Measurements from ENCODE around the gene BGN. TPM values are rescaled to one million over a fixed set of nuclear protein-coding genes. Genes with fewer than 3 reads are reported as not detected.
A peak's percentile ranks its signal among the peaks of the same experiment; 100 is the strongest.

Gene BGN
- total RNA-seq, 1 experiment from 2014 or later = not detected

DNA sequence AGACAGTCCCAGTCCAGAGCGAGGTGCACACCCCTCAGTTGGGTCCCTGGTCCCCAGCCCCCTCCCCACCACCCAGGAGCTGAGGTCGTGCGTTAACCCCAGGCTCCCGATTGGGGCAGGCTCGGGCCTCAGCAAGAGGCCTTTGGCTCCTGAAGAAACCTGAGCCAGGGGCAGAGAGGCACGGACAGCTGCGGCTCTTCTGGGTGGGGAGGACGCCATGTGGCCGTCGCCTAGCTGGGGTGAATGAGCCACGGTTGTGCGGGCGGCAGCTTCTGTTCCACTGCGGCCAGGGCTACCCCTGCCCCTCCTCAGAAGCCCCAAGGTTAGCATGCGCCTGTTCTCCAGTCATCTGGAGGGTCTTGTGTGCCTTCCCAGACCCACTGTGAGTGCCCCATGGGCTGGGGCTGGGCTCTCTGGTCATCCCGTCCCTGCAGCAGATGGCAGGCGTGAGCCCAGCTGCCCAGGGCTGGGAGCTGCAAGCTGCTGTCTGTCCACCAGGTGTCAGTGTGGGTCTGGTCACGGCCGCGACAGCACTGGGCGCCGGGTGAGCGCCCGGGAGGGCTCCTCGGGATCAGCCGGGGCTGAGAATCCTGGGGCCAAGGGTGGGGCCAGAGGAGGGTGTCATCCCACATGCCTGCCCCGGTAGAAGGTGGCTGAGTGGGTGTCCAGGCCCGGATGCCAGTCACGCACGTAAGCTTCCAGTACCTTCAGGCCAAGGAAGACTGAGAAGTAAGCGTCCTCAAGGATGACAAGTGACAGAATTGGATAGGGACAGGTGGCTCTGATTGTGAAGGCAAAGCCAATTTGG is 44.6 kb downstream of the BGN start:
- H3K4me3 ChIP-seq (ENCODE audit: low read length) = no peak overlapping the region
- no peak overlapping the region for H3K9ac ChIP-seq (ENCODE audit: low read length)
- no peaks in the 10 kb centered on the region for H3K79me2 ChIP-seq (ENCODE audit: low read length)
- H3K9me2 ChIP-seq (replicated peaks; ENCODE audit: insufficient read depth, low read length) = no peaks in the 10 kb centered on the region
- H4K20me1 ChIP-seq (ENCODE audit: insufficient read depth, low read depth, low read length) = peaks cover 9% of the 10 kb centered on the region; the same call in 1 of the 2 replicates
- no peak overlapping the region for H3K27ac ChIP-seq (ENCODE audit: low read length)
- no peaks in the 10 kb centered on the region for H3K4me1 ChIP-seq (ENCODE audit: low read length)
- DNase-seq = peak; percentile 85
- no peaks in the 10 kb centered on the region for H3K9me3 ChIP-seq (ENCODE audit: low read length)
- no peaks in the 10 kb centered on the region for H3K36me3 ChIP-seq (ENCODE audit: insufficient read depth, low read length)
- no peak overlapping the region for H3K4me2 ChIP-seq (ENCODE audit: low read depth, low read length, poor library complexity, severe bottlenecking)
- H2AFZ ChIP-seq (ENCODE audit: low read length) = no peak overlapping the region
- H3K27me3 ChIP-seq (ENCODE audit: low read length) = no peaks in the 10 kb centered on the region

DNA sequence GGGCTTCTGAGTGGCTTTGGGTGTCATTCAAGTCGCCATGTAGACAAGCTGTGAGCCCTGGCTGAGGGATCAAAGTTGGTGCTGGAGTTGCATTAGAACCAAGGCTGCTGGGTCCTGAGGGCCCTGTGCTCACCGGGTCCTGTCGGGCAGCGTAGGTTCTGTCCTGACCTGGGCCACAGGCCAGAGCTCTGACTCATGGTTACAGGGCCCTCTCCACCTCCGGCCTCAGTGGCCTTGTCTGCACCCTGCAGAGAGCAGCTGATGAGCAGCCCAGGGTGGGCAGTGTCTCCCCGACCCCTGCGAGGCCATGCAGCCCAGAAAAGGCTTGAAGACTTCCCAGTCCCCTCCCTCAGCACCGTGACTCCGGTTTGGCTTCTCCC is 45.2 kb downstream of the BGN start:
- H3K9me3 ChIP-seq (ENCODE audit: low read length) = no peaks in the 10 kb centered on the region
- DNase-seq = no peak
- no peak overlapping the region for H2AFZ ChIP-seq (ENCODE audit: low read length)
- no peaks in the 10 kb centered on the region for H3K9me2 ChIP-seq (replicated peaks; ENCODE audit: insufficient read depth, low read length)
- H3K36me3 ChIP-seq (ENCODE audit: insufficient read depth, low read length) = no peaks in the 10 kb centered on the region
- no peaks in the 10 kb centered on the region for H3K27me3 ChIP-seq (ENCODE audit: low read length)
- peaks cover 9% of the 10 kb centered on the region; the same call in 1 of the 2 replicates for H4K20me1 ChIP-seq (ENCODE audit: insufficient read depth, low read depth, low read length)
- H3K4me2 ChIP-seq (ENCODE audit: low read depth, low read length, poor library complexity, severe bottlenecking) = no peak overlapping the region
- no peaks in the 10 kb centered on the region for H3K79me2 ChIP-seq (ENCODE audit: low read length)
- H3K4me1 ChIP-seq (ENCODE audit: low read length) = no peaks in the 10 kb centered on the region
- H3K4me3 ChIP-seq (ENCODE audit: low read length) = no peak overlapping the region
- H3K9ac ChIP-seq (ENCODE audit: low read length) = no peak overlapping the region
- H3K27ac ChIP-seq (ENCODE audit: low read length) = no peak overlapping the region

DNA sequence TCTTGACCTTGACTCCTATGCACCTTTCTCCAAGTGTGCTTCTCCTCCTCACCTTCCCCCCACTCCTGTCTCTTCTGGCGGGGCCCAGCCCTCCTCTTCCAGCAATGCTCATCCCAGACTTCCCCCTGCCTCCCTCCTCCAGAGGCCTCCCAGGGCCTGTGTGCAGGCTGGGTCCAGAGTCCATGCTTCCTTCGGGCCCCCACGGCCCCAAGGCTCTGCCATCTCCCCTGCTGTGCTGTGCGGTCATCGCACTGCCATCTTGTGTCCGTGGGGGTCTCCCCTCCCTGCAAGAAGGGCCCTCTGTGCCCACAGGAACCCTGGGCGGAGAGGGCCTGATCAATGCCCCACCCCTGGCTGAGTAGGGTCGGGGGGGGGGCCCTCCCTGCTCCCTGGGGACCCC is 49.9 kb downstream of the BGN start:
- H2AFZ ChIP-seq (ENCODE audit: low read length) = no peak overlapping the region
- no peak overlapping the region for H3K4me2 ChIP-seq (ENCODE audit: low read depth, low read length, poor library complexity, severe bottlenecking)
- no peak overlapping the region for H3K4me3 ChIP-seq (ENCODE audit: low read length)
- no peaks in the 10 kb centered on the region for H3K36me3 ChIP-seq (ENCODE audit: insufficient read depth, low read length)
- H3K27ac ChIP-seq (ENCODE audit: low read length) = no peak overlapping the region
- DNase-seq = no peak
- no peaks in the 10 kb centered on the region for H3K9me3 ChIP-seq (ENCODE audit: low read length)
- H3K9me2 ChIP-seq (replicated peaks; ENCODE audit: insufficient read depth, low read length) = no peaks in the 10 kb centered on the region
- H3K27me3 ChIP-seq (ENCODE audit: low read length) = no peaks in the 10 kb centered on the region
- H3K9ac ChIP-seq (ENCODE audit: low read length) = no peak overlapping the region
- no peaks in the 10 kb centered on the region for H3K79me2 ChIP-seq (ENCODE audit: low read length)
- H4K20me1 ChIP-seq (ENCODE audit: insufficient read depth, low read depth, low read length) = peaks cover 8% of the 10 kb centered on the region; the same call in 1 of the 2 replicates
- H3K4me1 ChIP-seq (ENCODE audit: low read length) = no peaks in the 10 kb centered on the region

DNA sequence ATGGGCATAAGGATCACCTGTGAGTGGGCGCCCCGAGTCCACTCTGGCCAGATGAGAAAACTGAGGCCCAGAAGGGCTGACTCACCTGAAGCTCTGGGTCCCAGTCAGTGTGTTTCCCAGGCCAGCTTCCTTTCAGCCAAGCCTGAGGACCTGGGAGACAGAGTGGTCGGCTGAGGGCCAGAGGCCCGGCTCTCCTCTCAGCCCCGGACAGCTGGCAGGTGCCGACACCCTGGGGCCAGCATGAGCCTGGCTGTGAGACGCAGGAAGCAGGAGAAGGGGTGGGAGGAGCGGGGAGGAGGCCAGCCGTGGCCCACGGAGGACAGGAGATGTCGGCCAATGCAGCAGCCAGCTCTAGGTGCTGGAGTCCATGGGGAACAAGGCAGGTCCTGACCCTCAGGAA is 51.6 kb downstream of the BGN start:
- Histone ChIP-seq H4K20me1 (ENCODE audit: insufficient read depth, low read depth, low read length) (no peaks in the 10 kb centered on the region), H3K27me3 (ENCODE audit: low read length) (no peaks in the 10 kb centered on the region), H3K4me1 (ENCODE audit: low read length) (no peaks in the 10 kb centered on the region), H3K27ac (ENCODE audit: low read length) (no peak overlapping the region), H3K9me3 (ENCODE audit: low read length) (no peaks in the 10 kb centered on the region), H2AFZ (ENCODE audit: low read length) (no peak overlapping the region), H3K9me2 (replicated peaks; ENCODE audit: insufficient read depth, low read length) (no peaks in the 10 kb centered on the region), H3K79me2 (ENCODE audit: low read length) (no peaks in the 10 kb centered on the region), H3K9ac (ENCODE audit: low read length) (no peak overlapping the region), H3K4me3 (ENCODE audit: low read length) (no peak overlapping the region), H3K4me2 (ENCODE audit: low read depth, low read length, poor library complexity, severe bottlenecking) (no peak overlapping the region), H3K36me3 (ENCODE audit: insufficient read depth, low read length) (no peaks in the 10 kb centered on the region)
- no peak for DNase-seq

DNA sequence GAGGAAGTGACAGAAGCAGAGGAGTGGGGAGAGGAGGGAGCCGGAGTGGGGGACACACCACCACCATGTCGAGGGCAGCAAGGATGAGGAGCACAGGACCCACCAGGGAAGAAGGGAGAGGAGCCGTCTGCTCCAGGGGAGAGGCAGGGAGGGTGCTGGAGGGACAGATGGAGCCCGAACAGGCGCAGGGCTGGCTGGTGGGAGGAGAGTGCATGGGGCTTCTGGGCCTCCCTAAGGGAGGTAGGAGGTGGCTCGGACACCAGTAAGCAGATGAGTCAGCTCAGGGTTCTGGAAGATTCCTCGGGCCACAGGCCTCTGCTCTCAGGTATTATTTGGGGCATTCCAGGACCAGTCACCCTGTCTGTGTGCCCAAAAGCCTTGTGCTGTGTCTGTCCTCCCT is 52.4 kb downstream of the BGN start:
- Histone ChIP-seq H3K79me2 (ENCODE audit: low read length) (no peaks in the 10 kb centered on the region), H3K9me3 (ENCODE audit: low read length) (no peaks in the 10 kb centered on the region), H2AFZ (ENCODE audit: low read length) (no peak overlapping the region), H3K36me3 (ENCODE audit: insufficient read depth, low read length) (no peaks in the 10 kb centered on the region), H3K4me2 (ENCODE audit: low read depth, low read length, poor library complexity, severe bottlenecking) (no peak overlapping the region), H3K9ac (ENCODE audit: low read length) (no peak overlapping the region), H3K9me2 (replicated peaks; ENCODE audit: insufficient read depth, low read length) (no peaks in the 10 kb centered on the region), H4K20me1 (ENCODE audit: insufficient read depth, low read depth, low read length) (no peaks in the 10 kb centered on the region), H3K4me3 (ENCODE audit: low read length) (no peak overlapping the region), H3K4me1 (ENCODE audit: low read length) (no peaks in the 10 kb centered on the region), H3K27me3 (ENCODE audit: low read length) (no peaks in the 10 kb centered on the region), H3K27ac (ENCODE audit: low read length) (no peak overlapping the region)
- DNase-seq = no peak

DNA sequence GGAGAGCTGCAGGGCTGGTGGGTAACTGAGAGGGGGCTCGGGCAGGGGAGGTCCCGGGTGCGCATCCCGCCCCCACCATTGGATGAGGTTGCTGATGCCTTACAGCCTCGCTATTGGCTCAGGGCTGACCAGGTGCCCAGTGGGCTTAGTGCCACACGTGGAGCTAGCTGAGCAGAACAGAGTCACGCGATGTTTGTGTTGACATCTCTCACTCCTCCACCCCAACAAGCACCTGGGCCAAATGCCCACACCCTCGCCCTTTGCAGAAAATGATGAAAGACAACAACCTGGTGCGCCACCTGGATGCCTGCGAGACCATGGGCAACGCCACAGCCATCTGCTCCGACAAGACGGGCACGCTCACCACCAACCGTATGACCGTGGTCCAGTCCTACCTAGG is 54.5 kb downstream of the BGN start:
- DNase-seq = no peak
- H3K9ac ChIP-seq (ENCODE audit: low read length) = no peak overlapping the region
- no peak overlapping the region for H2AFZ ChIP-seq (ENCODE audit: low read length)
- H3K4me3 ChIP-seq (ENCODE audit: low read length) = no peak overlapping the region
- H3K36me3 ChIP-seq (ENCODE audit: insufficient read depth, low read length) = no peaks in the 10 kb centered on the region
- H3K9me3 ChIP-seq (ENCODE audit: low read length) = no peaks in the 10 kb centered on the region
- no peaks in the 10 kb centered on the region for H4K20me1 ChIP-seq (ENCODE audit: insufficient read depth, low read depth, low read length)
- no peaks in the 10 kb centered on the region for H3K27me3 ChIP-seq (ENCODE audit: low read length)
- no peaks in the 10 kb centered on the region for H3K4me1 ChIP-seq (ENCODE audit: low read length)
- H3K27ac ChIP-seq (ENCODE audit: low read length) = no peak overlapping the region
- H3K79me2 ChIP-seq (ENCODE audit: low read length) = no peaks in the 10 kb centered on the region
- H3K9me2 ChIP-seq (replicated peaks; ENCODE audit: insufficient read depth, low read length) = no peaks in the 10 kb centered on the region
- H3K4me2 ChIP-seq (ENCODE audit: low read depth, low read length, poor library complexity, severe bottlenecking) = no peak overlapping the region

DNA sequence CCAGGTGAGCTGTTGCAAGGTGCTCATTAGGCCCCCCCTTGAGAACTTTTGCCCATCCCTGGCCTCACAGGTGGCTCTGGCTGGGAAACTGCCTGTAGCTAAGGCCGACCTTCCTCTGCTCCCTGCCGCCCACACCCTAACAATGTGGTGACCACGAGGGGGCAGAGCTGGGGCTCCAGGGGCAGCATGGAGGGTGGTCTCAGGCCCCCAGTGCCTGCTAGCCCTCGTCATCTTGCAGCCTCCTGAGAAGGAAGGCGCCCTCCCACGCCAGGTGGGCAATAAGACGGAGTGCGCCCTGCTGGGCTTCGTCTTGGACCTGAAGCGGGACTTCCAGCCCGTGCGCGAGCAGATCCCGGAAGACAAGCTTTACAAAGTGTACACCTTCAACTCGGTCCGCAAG is 55.0 kb downstream of the BGN start:
- no peaks in the 10 kb centered on the region for H3K9me3 ChIP-seq (ENCODE audit: low read length)
- no peak overlapping the region for H2AFZ ChIP-seq (ENCODE audit: low read length)
- H3K9ac ChIP-seq (ENCODE audit: low read length) = no peak overlapping the region
- H3K4me3 ChIP-seq (ENCODE audit: low read length) = no peak overlapping the region
- no peaks in the 10 kb centered on the region for H3K9me2 ChIP-seq (replicated peaks; ENCODE audit: insufficient read depth, low read length)
- H4K20me1 ChIP-seq (ENCODE audit: insufficient read depth, low read depth, low read length) = no peaks in the 10 kb centered on the region
- no peak overlapping the region for H3K27ac ChIP-seq (ENCODE audit: low read length)
- no peak for DNase-seq
- H3K79me2 ChIP-seq (ENCODE audit: low read length) = no peaks in the 10 kb centered on the region
- no peaks in the 10 kb centered on the region for H3K36me3 ChIP-seq (ENCODE audit: insufficient read depth, low read length)
- no peak overlapping the region for H3K4me2 ChIP-seq (ENCODE audit: low read depth, low read length, poor library complexity, severe bottlenecking)
- H3K27me3 ChIP-seq (ENCODE audit: low read length) = no peaks in the 10 kb centered on the region
- no peaks in the 10 kb centered on the region for H3K4me1 ChIP-seq (ENCODE audit: low read length)

DNA sequence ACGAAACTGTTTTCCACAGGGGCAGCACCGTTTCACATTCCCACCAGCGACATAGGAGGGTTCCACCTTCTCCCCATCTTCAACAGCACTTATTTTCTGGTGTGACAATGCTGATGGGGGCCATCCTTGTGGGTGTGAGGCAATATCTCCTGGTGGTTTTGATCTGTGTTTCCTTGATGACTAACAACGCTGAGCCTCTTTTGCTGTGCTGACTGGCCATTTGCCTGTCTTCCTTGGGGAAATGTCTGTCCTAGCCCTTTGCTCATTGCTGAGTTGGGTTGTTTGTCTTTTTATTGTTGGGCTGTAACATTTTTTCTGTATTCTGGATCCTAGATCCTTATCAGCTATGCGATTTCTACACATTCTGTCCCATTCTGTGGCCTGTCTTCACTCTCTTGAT is 56.4 kb downstream of the BGN start:
- H3K27ac ChIP-seq (ENCODE audit: low read length) = no peak overlapping the region
- H3K9me3 ChIP-seq (ENCODE audit: low read length) = no peaks in the 10 kb centered on the region
- H3K4me3 ChIP-seq (ENCODE audit: low read length) = no peak overlapping the region
- no peaks in the 10 kb centered on the region for H3K36me3 ChIP-seq (ENCODE audit: insufficient read depth, low read length)
- no peaks in the 10 kb centered on the region for H3K4me1 ChIP-seq (ENCODE audit: low read length)
- H3K4me2 ChIP-seq (ENCODE audit: low read depth, low read length, poor library complexity, severe bottlenecking) = no peak overlapping the region
- no peaks in the 10 kb centered on the region for H4K20me1 ChIP-seq (ENCODE audit: insufficient read depth, low read depth, low read length)
- DNase-seq = no peak
- H3K27me3 ChIP-seq (ENCODE audit: low read length) = no peaks in the 10 kb centered on the region
- H3K9ac ChIP-seq (ENCODE audit: low read length) = no peak overlapping the region
- no peak overlapping the region for H2AFZ ChIP-seq (ENCODE audit: low read length)
- H3K9me2 ChIP-seq (replicated peaks; ENCODE audit: insufficient read depth, low read length) = no peaks in the 10 kb centered on the region
- no peaks in the 10 kb centered on the region for H3K79me2 ChIP-seq (ENCODE audit: low read length)
